A549 (cell line): ENCODE data around the gene FRY. TPM values are rescaled to one million over a fixed set of nuclear protein-coding genes. Genes with fewer than 3 reads are reported as not detected.

Experiments used
- ATAC-seq, 2 experiments: fragments of 200-7000 bp in 1 of 2; fragments of >200 bp in 1 of 2; cut with Nextera tagmentation in 1 of 2; cut with Tn5 transposase in 1 of 2; 3 replicates each; pipeline versions ENCODE4 v1.8.0 to v1.9.1; 2018 to 2020; ENCODE audit warnings: mild to moderate bottlenecking in 1 of 2, moderate library complexity in 1 of 2
- CTCF ChIA-PET: fragments of 300-600 bp; sonication (Branson Sonifier 250); formaldehyde crosslinking; extraction: SDS; loops from one replicate; lab custom pipeline; 2021; ENCODE audit warnings: antibody characterized with exemption, inconsistent platforms; lab: Yijun Ruan, JAX
- POLR2A ChIA-PET: fragments of 350-600 bp; formaldehyde crosslinking; extraction: SDS; loops from one replicate; lab custom pipeline; 2021; ENCODE audit warnings: antibody characterized with exemption, inconsistent platforms; lab: Yijun Ruan, JAX
- DNase-seq, 2 experiments: peaks; one replicate each; pipeline versions ENCODE4 v3.0.0 to v3.0.0-alpha.2; 2011 to 2016; ENCODE audit warnings: low read depth in 1 of 2, low spot score in 1 of 2
- FAIRE-seq: peaks from 2 replicates; lab custom pipeline; 2011; peaks lifted over from hg19 to GRCh38; lab: Jason Lieb, UNC
- H3K27ac ChIP-seq, 2 experiments: fragments of >200 bp; sonication (Bioruptor Twin); formaldehyde crosslinking; 3 replicates each; pipeline ENCODE4 v1.5.1; 2016 to 2017
- H3K4me1 ChIP-seq: fragments of >200 bp; sonication (Bioruptor Twin); formaldehyde crosslinking; 3 replicates; pipeline ENCODE4 v1.6.1; 2016
- H3K4me2 ChIP-seq: fragments of >200 bp; sonication (Bioruptor Twin); formaldehyde crosslinking; 3 replicates; pipeline ENCODE4 v1.6.1; 2016
- H3K4me3 ChIP-seq: fragments of >200 bp; sonication (Bioruptor Twin); formaldehyde crosslinking; 3 replicates; pipeline ENCODE4 v1.5.1; 2016
- H3K9me3 ChIP-seq: fragments of >200 bp; sonication (Bioruptor Twin); formaldehyde crosslinking; 3 replicates; pipeline ENCODE4 v1.6.1; 2016
- BHLHE40 ChIP-seq: IDR thresholded peaks from 2 replicates; pipeline ENCODE4 v1.6.1; 2012; ENCODE audit warnings: low read depth, low read length, inconsistent platforms
- CBX2 ChIP-seq: fragments of 200-600 bp; sonication (generic); IDR thresholded peaks from 2 replicates; pipeline ENCODE4 v1.6.1; 2016; ENCODE audit warnings: low read depth, mild to moderate bottlenecking, borderline replicate concordance
- CHD2 ChIP-seq: fragments of 150-350 bp; IDR thresholded peaks from 2 replicates; pipeline ENCODE4 v1.6.1; 2014; ENCODE audit warnings: low read length; ENCODE audit not compliant: partially characterized antibody
- EHF ChIP-seq: fragments of 250-450 bp; sonication (Bioruptor Pico); IDR thresholded peaks from 2 replicates; pipeline ENCODE4 v1.5.0; 2020; ENCODE audit warnings: mild to moderate bottlenecking
- EHMT2 ChIP-seq: fragments of 200-600 bp; sonication (generic); IDR thresholded peaks from 2 replicates; pipeline ENCODE4 v1.6.1; 2016; ENCODE audit warnings: antibody characterized with exemption, low read depth, mild to moderate bottlenecking, moderate library complexity
- EP300 ChIP-seq, 2 experiments: fragments of >200 bp; sonication (Bioruptor Twin); formaldehyde crosslinking; IDR thresholded peaks; 2 replicates in 1 of 2; 3 replicates in 1 of 2; pipeline ENCODE4 v1.6.1; 2016 to 2017
- ESRRA ChIP-seq: fragments of 150-350 bp; IDR thresholded peaks from 2 replicates; pipeline ENCODE4 v1.6.1; 2014; ENCODE audit warnings: mild to moderate bottlenecking, low read length, borderline replicate concordance
- FOSB ChIP-seq: fragments of 250-450 bp; sonication (Bioruptor Pico); IDR thresholded peaks from 2 replicates; pipeline ENCODE4 v1.5.0; 2020; ENCODE audit warnings: mild to moderate bottlenecking, moderate library complexity
- HOXA7 ChIP-seq: fragments of 250-450 bp; sonication (Bioruptor Pico); IDR thresholded peaks from 2 replicates; pipeline ENCODE4 v1.5.0; 2020; ENCODE audit warnings: mild to moderate bottlenecking, moderate library complexity
- HOXB5 ChIP-seq: fragments of 250-450 bp; sonication (Bioruptor Pico); IDR thresholded peaks from 2 replicates; pipeline ENCODE4 v1.5.0; 2020; ENCODE audit warnings: mild to moderate bottlenecking, moderate library complexity
- KDM5A ChIP-seq: fragments of 200-600 bp; sonication (generic); IDR thresholded peaks from 2 replicates; pipeline ENCODE4 v1.6.1; 2016; ENCODE audit warnings: antibody characterized with exemption, mild to moderate bottlenecking
- MAZ ChIP-seq: fragments of 150-350 bp; IDR thresholded peaks from 2 replicates; pipeline ENCODE4 v1.6.1; 2014; ENCODE audit warnings: antibody characterized with exemption, low read depth, low read length, borderline replicate concordance
- NFE2L2 ChIP-seq: fragments of 150-350 bp; conservative IDR thresholded peaks from 2 replicates; pipeline ENCODE4 v1.6.1; 2014; ENCODE audit warnings: low read length
- NR3C1 ChIP-seq: fragments of >200 bp; sonication (Bioruptor Twin); formaldehyde crosslinking; IDR thresholded peaks from 3 replicates; pipeline ENCODE4 v1.6.1; 2017
- POLR2AphosphoS2 ChIP-seq: conservative IDR thresholded peaks from 2 replicates; pipeline ENCODE4 v1.6.1; 2012; ENCODE audit warnings: low read length, improper control_type of control experiment, inconsistent platforms
- RARB ChIP-seq: fragments of 250-450 bp; sonication (Bioruptor Pico); IDR thresholded peaks from 2 replicates; pipeline ENCODE4 v1.8.0; 2021; ENCODE audit warnings: mild to moderate bottlenecking, moderate library complexity
- RFX5 ChIP-seq: fragments of 450-650 bp; IDR thresholded peaks from 2 replicates; pipeline ENCODE4 v1.7.1; 2014; ENCODE audit warnings: antibody characterized with exemption, mild to moderate bottlenecking, moderate library complexity
- TP53 ChIP-seq: fragments of 250-450 bp; sonication (Bioruptor Pico); IDR thresholded peaks from 2 replicates; pipeline ENCODE4 v1.5.0; 2021; ENCODE audit warnings: mild to moderate bottlenecking, moderate library complexity
- ZC3H11A ChIP-seq: fragments of 450-650 bp; IDR thresholded peaks from 2 replicates; pipeline ENCODE4 v1.6.1; 2014; ENCODE audit warnings: antibody characterized with exemption, mild to moderate bottlenecking
- ZFP36 ChIP-seq: fragments of 450-650 bp; IDR thresholded peaks from 2 replicates; pipeline ENCODE4 v1.6.1; 2014; ENCODE audit warnings: borderline replicate concordance; ENCODE audit not compliant: partially characterized antibody
- ZNF302 ChIP-seq: fragments of 250-450 bp; sonication (Bioruptor Pico); IDR thresholded peaks from 2 replicates; pipeline ENCODE4 v1.9.0; 2021; ENCODE audit warnings: inconsistent platforms, mild to moderate bottlenecking, moderate library complexity
- ZSCAN20 ChIP-seq: fragments of 250-450 bp; sonication (Bioruptor Pico); IDR thresholded peaks from 2 replicates; pipeline ENCODE4 v1.8.0; 2022; ENCODE audit warnings: mild to moderate bottlenecking, moderate library complexity
- WGBS: methylation state at CpG from one replicate; pipeline ENCODE4 v1.1.6; 2017; ENCODE audit errors: missing lambda C conversion rate; 5-methylcytosine and 5-hydroxymethylcytosine counted together
- polyA plus RNA-seq, 4 experiments: library from polyadenylated mRNA; depleted of rRNA in 3 of 4; stranded (reverse); fragments of >200 nt; fragmentation: RNase III in 1 of 4; extraction: RNeasy Plus Mini Kit Qiagen cat#74134 plus additional on column Dnase treatment in 1 of 4; gene quantifications; 2 replicates in 3 of 4; 3 replicates in 1 of 4; pipeline ENCODE4 v1.2.3, GENCODE V29; 2011 to 2017
- TF ChIP-seq, protein P1 (sequence below): fragments of >200 bp; sonication (Bioruptor Twin); formaldehyde crosslinking; IDR thresholded peaks from 2 replicates; pipeline ENCODE4 v1.6.1; 2016
- TF ChIP-seq, protein P2 (sequence below): IDR thresholded peaks from 2 replicates; pipeline ENCODE4 v1.6.1; 2012
- TF ChIP-seq, protein P3 (sequence below): fragments of 200-600 bp; sonication (generic); IDR thresholded peaks from 2 replicates; pipeline ENCODE4 v1.6.1; 2016; ENCODE audit warnings: antibody characterized with exemption, mild to moderate bottlenecking, moderate library complexity
- TF ChIP-seq, protein P4 (sequence below): fragments of 250-450 bp; sonication (Bioruptor Pico); IDR thresholded peaks from 2 replicates; pipeline ENCODE4 v1.5.0; 2020; ENCODE audit warnings: low read depth, mild to moderate bottlenecking, moderate library complexity
- TF ChIP-seq, protein P5 (sequence below): IDR thresholded peaks from 2 replicates; pipeline ENCODE4 v1.6.1; 2012

FRY gene
- polyA plus RNA-seq, 2 of the 4 experiments (the other 2 are of a cell fraction) = 0.08 to 0.26 TPM

DNA sequence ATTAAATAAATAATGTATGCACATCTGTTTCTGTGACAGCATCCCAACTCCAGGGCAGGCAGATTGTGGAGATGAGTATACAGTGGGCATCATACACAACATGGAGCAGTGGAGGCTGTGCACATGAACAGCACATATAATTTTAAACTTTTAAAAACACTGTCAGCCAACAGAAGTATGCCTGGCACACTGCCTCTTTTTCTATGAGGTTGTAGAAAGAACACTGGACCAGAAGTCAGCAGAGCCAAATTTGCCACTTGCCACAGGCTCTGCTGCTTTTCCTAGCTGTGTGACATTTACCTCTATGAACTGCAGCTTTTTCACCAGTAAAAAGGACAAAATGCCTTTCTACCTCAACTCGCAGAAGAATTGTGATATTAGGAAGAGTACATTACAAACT, 118.7 kb downstream of the FRY start:
- no peak overlapping the region for H3K4me3 ChIP-seq
- 92% methylated on average over 1 of the region's 1 CpG for WGBS
- ChIA-PET POLR2A (no interaction called here), CTCF (no interaction called here)
- ATAC-seq = no peak
- no peak overlapping the region for H3K27ac ChIP-seq
- TF ChIP-seq CHD2 (no peak), POLR2AphosphoS2 (no peak), HOXB5 (CRISPR knock-in tag) (no peak), KDM5A (no peak), RFX5 (no peak), EHF (CRISPR knock-in tag) (no peak), RARB (CRISPR knock-in tag) (no peak), MAZ (no peak), FOSB (no peak), EP300 (IDR thresholded peaks at IDR 0.05) (no peak), ESRRA (no peak), BHLHE40 (no peak), NFE2L2 (no peak), TP53 (no peak), ZSCAN20 (CRISPR knock-in tag) (no peak)
- TF ChIP-seq, protein P1, sequence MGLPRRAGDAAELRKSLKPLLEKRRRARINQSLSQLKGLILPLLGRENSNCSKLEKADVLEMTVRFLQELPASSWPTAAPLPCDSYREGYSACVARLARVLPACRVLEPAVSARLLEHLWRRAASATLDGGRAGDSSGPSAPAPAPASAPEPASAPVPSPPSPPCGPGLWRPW = no peak
- no peak for FAIRE-seq
- no peak overlapping the region for H3K4me2 ChIP-seq
- DNase-seq = no peak
- no peaks in the 10 kb centered on the region for H3K9me3 ChIP-seq
- H3K4me1 ChIP-seq = peaks cover 6% of the 10 kb centered on the region; the same call in 1 of the 3 replicates

DNA sequence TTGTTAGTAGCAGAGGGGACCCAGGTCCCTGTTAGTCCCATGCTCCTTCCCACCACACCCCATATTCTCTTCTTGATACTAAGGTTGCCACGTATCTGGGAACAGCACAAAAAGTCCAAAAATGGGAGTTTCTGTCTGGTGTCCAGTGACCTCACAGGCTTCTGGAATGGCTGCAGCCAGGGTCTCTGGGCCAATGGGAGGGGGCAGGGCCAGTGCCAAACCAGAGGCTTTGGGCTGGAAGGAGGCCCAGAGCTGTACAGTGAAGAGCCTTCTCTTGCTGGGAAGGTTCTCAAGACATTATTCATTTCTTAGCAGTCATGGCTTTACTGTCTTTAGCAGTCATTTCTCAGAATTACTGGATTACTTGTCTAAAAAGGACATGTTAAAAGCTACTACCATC, 119.2 kb downstream of the FRY start:
- Histone ChIP-seq H3K27ac (no peak overlapping the region), H3K4me1 (peaks cover 6% of the 10 kb centered on the region; the same call in 1 of the 3 replicates), H3K4me2 (no peak overlapping the region), H3K4me3 (no peak overlapping the region), H3K9me3 (no peaks in the 10 kb centered on the region)
- no peak for ATAC-seq
- FAIRE-seq = no peak
- TF ChIP-seq ZC3H11A = no peak
- TF ChIP-seq, protein P2, sequence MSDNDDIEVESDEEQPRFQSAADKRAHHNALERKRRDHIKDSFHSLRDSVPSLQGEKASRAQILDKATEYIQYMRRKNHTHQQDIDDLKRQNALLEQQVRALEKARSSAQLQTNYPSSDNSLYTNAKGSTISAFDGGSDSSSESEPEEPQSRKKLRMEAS = no peak
- TF ChIP-seq, protein P3, sequence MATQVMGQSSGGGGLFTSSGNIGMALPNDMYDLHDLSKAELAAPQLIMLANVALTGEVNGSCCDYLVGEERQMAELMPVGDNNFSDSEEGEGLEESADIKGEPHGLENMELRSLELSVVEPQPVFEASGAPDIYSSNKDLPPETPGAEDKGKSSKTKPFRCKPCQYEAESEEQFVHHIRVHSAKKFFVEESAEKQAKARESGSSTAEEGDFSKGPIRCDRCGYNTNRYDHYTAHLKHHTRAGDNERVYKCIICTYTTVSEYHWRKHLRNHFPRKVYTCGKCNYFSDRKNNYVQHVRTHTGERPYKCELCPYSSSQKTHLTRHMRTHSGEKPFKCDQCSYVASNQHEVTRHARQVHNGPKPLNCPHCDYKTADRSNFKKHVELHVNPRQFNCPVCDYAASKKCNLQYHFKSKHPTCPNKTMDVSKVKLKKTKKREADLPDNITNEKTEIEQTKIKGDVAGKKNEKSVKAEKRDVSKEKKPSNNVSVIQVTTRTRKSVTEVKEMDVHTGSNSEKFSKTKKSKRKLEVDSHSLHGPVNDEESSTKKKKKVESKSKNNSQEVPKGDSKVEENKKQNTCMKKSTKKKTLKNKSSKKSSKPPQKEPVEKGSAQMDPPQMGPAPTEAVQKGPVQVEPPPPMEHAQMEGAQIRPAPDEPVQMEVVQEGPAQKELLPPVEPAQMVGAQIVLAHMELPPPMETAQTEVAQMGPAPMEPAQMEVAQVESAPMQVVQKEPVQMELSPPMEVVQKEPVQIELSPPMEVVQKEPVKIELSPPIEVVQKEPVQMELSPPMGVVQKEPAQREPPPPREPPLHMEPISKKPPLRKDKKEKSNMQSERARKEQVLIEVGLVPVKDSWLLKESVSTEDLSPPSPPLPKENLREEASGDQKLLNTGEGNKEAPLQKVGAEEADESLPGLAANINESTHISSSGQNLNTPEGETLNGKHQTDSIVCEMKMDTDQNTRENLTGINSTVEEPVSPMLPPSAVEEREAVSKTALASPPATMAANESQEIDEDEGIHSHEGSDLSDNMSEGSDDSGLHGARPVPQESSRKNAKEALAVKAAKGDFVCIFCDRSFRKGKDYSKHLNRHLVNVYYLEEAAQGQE = no peak
- TF ChIP-seq HOXA7 (CRISPR knock-in tag) = no peak
- TF ChIP-seq NR3C1 = no peak
- TF ChIP-seq, protein P4, sequence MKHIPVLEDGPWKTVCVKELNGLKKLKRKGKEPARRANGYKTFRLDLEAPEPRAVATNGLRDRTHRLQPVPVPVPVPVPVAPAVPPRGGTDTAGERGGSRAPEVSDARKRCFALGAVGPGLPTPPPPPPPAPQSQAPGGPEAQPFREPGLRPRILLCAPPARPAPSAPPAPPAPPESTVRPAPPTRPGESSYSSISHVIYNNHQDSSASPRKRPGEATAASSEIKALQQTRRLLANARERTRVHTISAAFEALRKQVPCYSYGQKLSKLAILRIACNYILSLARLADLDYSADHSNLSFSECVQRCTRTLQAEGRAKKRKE (CRISPR knock-in tag) = no peak
- no peak for TF ChIP-seq ZFP36
- TF ChIP-seq, protein P5, sequence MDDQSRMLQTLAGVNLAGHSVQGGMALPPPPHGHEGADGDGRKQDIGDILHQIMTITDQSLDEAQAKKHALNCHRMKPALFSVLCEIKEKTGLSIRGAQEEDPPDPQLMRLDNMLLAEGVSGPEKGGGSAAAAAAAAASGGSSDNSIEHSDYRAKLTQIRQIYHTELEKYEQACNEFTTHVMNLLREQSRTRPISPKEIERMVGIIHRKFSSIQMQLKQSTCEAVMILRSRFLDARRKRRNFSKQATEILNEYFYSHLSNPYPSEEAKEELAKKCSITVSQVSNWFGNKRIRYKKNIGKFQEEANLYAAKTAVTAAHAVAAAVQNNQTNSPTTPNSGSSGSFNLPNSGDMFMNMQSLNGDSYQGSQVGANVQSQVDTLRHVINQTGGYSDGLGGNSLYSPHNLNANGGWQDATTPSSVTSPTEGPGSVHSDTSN = no peak
- TF ChIP-seq ZSCAN20 (CRISPR knock-in tag) = no peak
- no peak for TF ChIP-seq EHMT2
- TF ChIP-seq BHLHE40 = no peak
- no peak for TF ChIP-seq CBX2
- no peak for TF ChIP-seq EP300 (IDR thresholded peaks at IDR 0.05)
- TF ChIP-seq ZNF302 (CRISPR knock-in tag) = no peak
- CTCF ChIA-PET = no interaction called here
- POLR2A ChIA-PET = no interaction called here
- no peak for DNase-seq
- 73% methylated on average over 1 of the region's 1 CpG for WGBS
